Measurements from ENCODE around the gene KIF26A. TPM values are rescaled to one million over a fixed set of nuclear protein-coding genes. Genes with fewer than 3 reads are reported as not detected.

Gene KIF26A
- total and polyA plus RNA-seq, 2 donors (not counting 1 experiment from before 2014, with no cell fraction given), result 0.15 TPM; not detected in 1

- Histone ChIP-seq H4K20me1 (ENCODE audit: control insufficient read depth, insufficient read depth, low read length, poor library complexity, severe bottlenecking) (no peaks in the 10 kb centered on the region), H2AFZ (ENCODE audit: insufficient read depth, low read depth, low read length, poor library complexity, severe bottlenecking) (peak overlapping the region; percentile 40), H3K4me3 (ENCODE audit: control extremely low read depth in 1 of 5, extremely low read depth in 1 of 5, insufficient read depth in 1 of 5, low read depth in 2 of 5, low read length in 4 of 5) (peak overlapping the region in 4 of 5 experiments; percentile 22 to 49 (median 36)), H3K27ac (ENCODE audit: low read length in 2 of 2) (no peak overlapping the region), H3K79me2 (ENCODE audit: control insufficient read depth, insufficient read depth, low read length) (no peaks in the 10 kb centered on the region), H3K9ac (ENCODE audit: low read length) (peak overlapping the region; percentile 22), H3K4me2 (replicated peaks; ENCODE audit: low read depth, low read length, poor library complexity, severe bottlenecking) (peak overlapping the region; percentile 79), H3K36me3 (replicated peaks in 1 of 2; ENCODE audit: control extremely low read depth in 1 of 2, control insufficient read depth in 1 of 2, extremely low read depth in 1 of 2, insufficient read depth in 2 of 2, low read length in 1 of 2) (no peaks in the 10 kb centered on the region), H3K9me3 (ENCODE audit: control extremely low read depth in 1 of 3, control insufficient read depth in 2 of 3, insufficient read depth in 1 of 3, low read length in 2 of 3) (peaks cover 0 to 15% (median 0%) of the 10 kb centered on the region in 3 donors), H3K27me3 (replicated peaks in 1 of 4; ENCODE audit: control extremely low read depth in 1 of 4, control insufficient read depth in 3 of 4, insufficient read depth in 4 of 4, low read length in 3 of 4) (peaks cover 0 to 64% (median 22%) of the 10 kb centered on the region in 4 experiments), H3K4me1 (ENCODE audit: control insufficient read depth in 2 of 2, insufficient read depth in 2 of 2, low read length in 2 of 2) (peaks cover 26 to 34% of the 10 kb centered on the region in 2 donors)
- intact Hi-C loops (cut with micrococcal nuclease), result no loop called here
- Mint-ChIP-seq H3K4me3 (peak overlapping the region; percentile 74), H3K4me1 (peaks cover 9% of the 10 kb centered on the region), H3K27me3 (peaks cover 23% of the 10 kb centered on the region), H3K9me3 (ENCODE audit: insufficient read depth) (no peaks in the 10 kb centered on the region), H3K27ac (no peak overlapping the region)
- peak; percentile 65 for ATAC-seq (ENCODE audit: low read depth)
- peak; percentile 80 for TF ChIP-seq CTCF (IDR thresholded peaks at IDR 0.05)
- TF ChIP-seq EZH2 (IDR thresholded peaks at IDR 0.05; ENCODE audit: borderline replicate concordance, insufficient read depth, low read depth, low read length, poor library complexity, severe bottlenecking), result no peak
- POLR2A ChIA-PET, result no interaction called here
- CTCF ChIA-PET, result interaction anchor here (0.7 to 1.6 kb wide), 3 partner anchors 60 to 503 kb away, joined by 3 to 12 read pairs (median 4); no protein-coding TSS in a partner anchor
- WGBS (ENCODE audit: insufficient coverage), result 2% methylated on average over 83 of the region's 88 CpGs
- peak; percentile 72 for DNase-seq
Measured at GRCh38 chr14:104137297-104138097, 890 bp upstream of the KIF26A start.
